Epithelial cell of proximal tubule (primary cell): Measurements from ENCODE around the gene CLEC4E. TPM values are rescaled to one million over a fixed set of nuclear protein-coding genes. Genes with fewer than 3 reads are reported as not detected.
"Not testable (repeated sequence)": the region's sequence is repeated elsewhere in the genome, so short reads cannot be mapped to it uniquely, and the experiment has no call there.

ENCODE experiments used
- DNase-seq: peaks from one replicate; pipeline ENCODE4 v3.0.0-alpha.2; 2011; ENCODE audit warnings: low read depth
- H3K4me3 ChIP-seq: 2 replicates; pipeline ENCODE4 v1.5.1; 2011; ENCODE audit warnings: low read depth, mild to moderate bottlenecking, low read length
- total RNA-seq: library from RNA; depleted of rRNA; stranded (reverse); fragments of >200 nt; gene quantifications from 2 replicates; pipeline ENCODE4 v1.2.3, GENCODE V29; 2015
- TF ChIP-seq, protein P1 (sequence below): conservative IDR thresholded peaks from 2 replicates; pipeline ENCODE4 v1.5.1; 2012; ENCODE audit warnings: low read depth, mild to moderate bottlenecking, low read length

Gene CLEC4E
- total RNA-seq, 1 donor from 2014 or later = 11.3 TPM

- DNase-seq = no peak
- H3K4me3 ChIP-seq = no peak overlapping the region
- TF ChIP-seq, protein P1, sequence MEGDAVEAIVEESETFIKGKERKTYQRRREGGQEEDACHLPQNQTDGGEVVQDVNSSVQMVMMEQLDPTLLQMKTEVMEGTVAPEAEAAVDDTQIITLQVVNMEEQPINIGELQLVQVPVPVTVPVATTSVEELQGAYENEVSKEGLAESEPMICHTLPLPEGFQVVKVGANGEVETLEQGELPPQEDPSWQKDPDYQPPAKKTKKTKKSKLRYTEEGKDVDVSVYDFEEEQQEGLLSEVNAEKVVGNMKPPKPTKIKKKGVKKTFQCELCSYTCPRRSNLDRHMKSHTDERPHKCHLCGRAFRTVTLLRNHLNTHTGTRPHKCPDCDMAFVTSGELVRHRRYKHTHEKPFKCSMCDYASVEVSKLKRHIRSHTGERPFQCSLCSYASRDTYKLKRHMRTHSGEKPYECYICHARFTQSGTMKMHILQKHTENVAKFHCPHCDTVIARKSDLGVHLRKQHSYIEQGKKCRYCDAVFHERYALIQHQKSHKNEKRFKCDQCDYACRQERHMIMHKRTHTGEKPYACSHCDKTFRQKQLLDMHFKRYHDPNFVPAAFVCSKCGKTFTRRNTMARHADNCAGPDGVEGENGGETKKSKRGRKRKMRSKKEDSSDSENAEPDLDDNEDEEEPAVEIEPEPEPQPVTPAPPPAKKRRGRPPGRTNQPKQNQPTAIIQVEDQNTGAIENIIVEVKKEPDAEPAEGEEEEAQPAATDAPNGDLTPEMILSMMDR = no peak
Observed at GRCh38 chr12:8501720-8502119, 39.0 kb downstream of the CLEC4E start.

DNA sequence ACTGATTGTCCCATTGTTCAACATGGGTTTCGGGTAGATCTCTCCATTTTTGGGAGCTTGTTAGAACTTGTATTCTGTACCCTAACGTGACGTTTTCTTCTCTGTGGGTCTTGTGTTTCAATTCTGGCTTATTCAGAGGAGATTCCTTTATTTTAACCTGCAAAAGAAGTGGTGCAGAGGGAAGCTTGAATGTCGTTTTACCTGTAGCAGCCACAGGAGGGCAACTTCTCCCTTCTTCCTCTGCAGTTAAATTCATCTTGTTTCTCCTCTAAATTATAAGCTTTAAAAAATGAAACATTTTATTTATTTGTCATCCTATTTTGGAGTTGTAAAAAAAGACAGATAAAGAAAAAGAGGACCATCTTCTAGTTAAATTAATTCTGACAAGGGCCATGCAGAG is 41.1 kb downstream of the CLEC4E start:
- TF ChIP-seq, protein P1 = peak; percentile 61
- no peak for DNase-seq
- no peak overlapping the region for H3K4me3 ChIP-seq

- DNase-seq, H3K4me3 ChIP-seq: not testable (repeated sequence)
Observed at GRCh38 chr12:8496074-8496473, 44.6 kb downstream of the CLEC4E start.

- H3K4me3 ChIP-seq, DNase-seq: not testable (repeated sequence)
Observed at GRCh38 chr12:8495671-8496070, 45.0 kb downstream of the CLEC4E start.

GRCh38 chr12:8493084-8493483 is 47.6 kb downstream of the CLEC4E start:
- DNase-seq = no peak
- no peak overlapping the region for H3K4me3 ChIP-seq
- TF ChIP-seq, protein P1 = no peak

DNA sequence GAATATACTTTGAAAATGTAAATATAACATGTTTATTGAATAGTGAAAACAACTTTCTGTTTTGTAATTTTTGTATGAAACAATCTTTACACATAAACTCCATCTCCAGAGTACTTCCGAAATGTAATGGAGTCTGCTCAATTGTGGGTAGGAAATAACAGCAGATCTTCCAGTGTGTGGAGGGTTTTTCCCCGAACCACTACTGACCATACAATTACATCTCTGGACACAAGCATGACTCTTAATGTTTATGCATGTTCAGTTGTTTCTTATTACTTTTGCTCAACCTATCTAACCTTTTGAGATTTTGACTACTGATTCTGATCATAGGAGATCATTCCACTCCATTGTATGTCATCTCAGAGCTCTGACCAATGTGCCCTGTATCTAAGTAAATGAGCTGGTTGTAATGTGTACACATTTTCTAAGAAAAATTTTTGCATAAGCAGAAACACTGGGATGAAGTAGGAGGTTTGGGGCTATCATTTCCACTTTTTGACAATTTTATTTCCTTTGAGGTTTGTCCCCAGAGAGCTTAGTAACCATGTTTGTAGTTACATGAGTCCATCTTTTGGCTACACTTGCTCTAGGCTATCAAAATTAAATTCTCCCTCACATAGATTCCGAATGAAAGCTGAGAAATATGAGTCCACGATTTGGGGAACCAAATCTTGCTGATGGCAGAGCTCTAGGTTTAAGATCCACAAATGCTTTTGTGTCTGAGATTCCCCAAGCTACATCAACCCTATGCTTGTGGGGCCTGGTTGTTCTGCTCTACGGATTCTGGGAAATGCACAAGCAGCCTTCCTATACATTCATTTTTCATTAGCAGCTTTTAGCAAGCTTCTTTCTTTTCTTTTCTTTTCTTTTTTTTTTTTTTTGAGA is 48.8 kb downstream of the CLEC4E start:
- TF ChIP-seq, protein P1 = no peak
- DNase-seq = no peak
- no peak overlapping the region for H3K4me3 ChIP-seq

Other genes starting within 250 kb of the CLEC4E start
- not detected in 2 replicates for gene CLEC6A, start 84.9 kb downstream of the CLEC4E start, total RNA-seq
- gene CLEC4D, start 27.4 kb downstream of the CLEC4E start, total RNA-seq = not detected in 2 replicates
- not detected in 2 replicates for gene AICDA, start 72.0 kb upstream of the CLEC4E start, total RNA-seq
- 0.75 and 0.94 TPM in 2 replicates for gene MFAP5, start 121.9 kb upstream of the CLEC4E start, total RNA-seq
- gene RIMKLB, start 157.1 kb upstream of the CLEC4E start, total RNA-seq = 19.8 and 34.0 TPM in 2 replicates